HEK293T (cell line): ENCODE data around the gene FRAT2.

Experiments
- CTCF ChIA-PET: fragments of 350-600 bp; formaldehyde crosslinking; extraction: SDS; loops from one replicate; lab custom pipeline; 2021; ENCODE audit warnings: antibody characterized with exemption, inconsistent platforms; lab: Yijun Ruan, JAX
- POLR2A ChIA-PET: fragments of 350-600 bp; formaldehyde crosslinking; extraction: SDS; loops from one replicate; lab custom pipeline; 2020; ENCODE audit warnings: antibody characterized with exemption, inconsistent platforms; lab: Yijun Ruan, JAX
- DNase-seq: peaks from one replicate; pipeline ENCODE4 v3.0.0; 2012; ENCODE audit warnings: mixed read lengths; ENCODE audit errors: extremely low spot score
- ARNT ChIP-seq: fragments of 450-650 bp; IDR thresholded peaks from 2 replicates; pipeline ENCODE4 v1.6.1; 2017; ENCODE audit warnings: mild to moderate bottlenecking
- BHLHE40 ChIP-seq: fragments of 450-650 bp; IDR thresholded peaks from 2 replicates; pipeline ENCODE4 v1.6.1; 2016; ENCODE audit warnings: mild to moderate bottlenecking, moderate library complexity, borderline replicate concordance
- CTBP1 ChIP-seq: fragments of 450-650 bp; IDR thresholded peaks from 2 replicates; pipeline ENCODE4 v1.6.1; 2016; ENCODE audit warnings: borderline replicate concordance
- ELF4 ChIP-seq: fragments of 450-650 bp; IDR thresholded peaks from 2 replicates; pipeline ENCODE4 v1.6.1; 2017; ENCODE audit warnings: antibody characterized with exemption
- FOXA1 ChIP-seq: fragments of 450-650 bp; IDR thresholded peaks from 2 replicates; pipeline ENCODE4 v1.6.1; 2016; ENCODE audit warnings: mild to moderate bottlenecking
- FOXK2 ChIP-seq: fragments of 450-650 bp; IDR thresholded peaks from 2 replicates; pipeline ENCODE4 v1.6.1; 2016; ENCODE audit warnings: mild to moderate bottlenecking
- FOXM1 ChIP-seq: fragments of 450-650 bp; IDR thresholded peaks from 2 replicates; pipeline ENCODE4 v1.6.1; 2017; ENCODE audit warnings: mild to moderate bottlenecking, borderline replicate concordance
- HDGF ChIP-seq: fragments of 450-650 bp; IDR thresholded peaks from 2 replicates; pipeline ENCODE4 v1.6.1; 2017; ENCODE audit warnings: antibody characterized with exemption, borderline replicate concordance
- L3MBTL2 ChIP-seq: fragments of 450-650 bp; conservative IDR thresholded peaks from 2 replicates; pipeline ENCODE4 v1.6.1; 2016; ENCODE audit warnings: mild to moderate bottlenecking
- LEF1 ChIP-seq: fragments of 450-650 bp; IDR thresholded peaks from 2 replicates; pipeline ENCODE4 v1.6.1; 2017; ENCODE audit warnings: mild to moderate bottlenecking, borderline replicate concordance
- NFRKB ChIP-seq: fragments of 450-650 bp; IDR thresholded peaks from 2 replicates; pipeline ENCODE4 v1.6.1; 2016; ENCODE audit warnings: mild to moderate bottlenecking, moderate library complexity
- SP1 ChIP-seq: fragments of 450-650 bp; IDR thresholded peaks from 2 replicates; pipeline ENCODE4 v1.6.1; 2017
- SUZ12 ChIP-seq: fragments of 450-650 bp; IDR thresholded peaks from 2 replicates; pipeline ENCODE4 v1.6.1; 2016; ENCODE audit warnings: mild to moderate bottlenecking
- TARDBP ChIP-seq: fragments of 450-650 bp; IDR thresholded peaks from 2 replicates; pipeline ENCODE4 v1.6.1; 2016
- ZNF384 ChIP-seq: fragments of 450-650 bp; IDR thresholded peaks from 2 replicates; pipeline ENCODE4 v1.6.1; 2016
- TF ChIP-seq, protein P1 (sequence below): fragments of 450-650 bp; IDR thresholded peaks from 2 replicates; pipeline ENCODE4 v1.6.1; 2016

FRAT2 gene

DNA sequence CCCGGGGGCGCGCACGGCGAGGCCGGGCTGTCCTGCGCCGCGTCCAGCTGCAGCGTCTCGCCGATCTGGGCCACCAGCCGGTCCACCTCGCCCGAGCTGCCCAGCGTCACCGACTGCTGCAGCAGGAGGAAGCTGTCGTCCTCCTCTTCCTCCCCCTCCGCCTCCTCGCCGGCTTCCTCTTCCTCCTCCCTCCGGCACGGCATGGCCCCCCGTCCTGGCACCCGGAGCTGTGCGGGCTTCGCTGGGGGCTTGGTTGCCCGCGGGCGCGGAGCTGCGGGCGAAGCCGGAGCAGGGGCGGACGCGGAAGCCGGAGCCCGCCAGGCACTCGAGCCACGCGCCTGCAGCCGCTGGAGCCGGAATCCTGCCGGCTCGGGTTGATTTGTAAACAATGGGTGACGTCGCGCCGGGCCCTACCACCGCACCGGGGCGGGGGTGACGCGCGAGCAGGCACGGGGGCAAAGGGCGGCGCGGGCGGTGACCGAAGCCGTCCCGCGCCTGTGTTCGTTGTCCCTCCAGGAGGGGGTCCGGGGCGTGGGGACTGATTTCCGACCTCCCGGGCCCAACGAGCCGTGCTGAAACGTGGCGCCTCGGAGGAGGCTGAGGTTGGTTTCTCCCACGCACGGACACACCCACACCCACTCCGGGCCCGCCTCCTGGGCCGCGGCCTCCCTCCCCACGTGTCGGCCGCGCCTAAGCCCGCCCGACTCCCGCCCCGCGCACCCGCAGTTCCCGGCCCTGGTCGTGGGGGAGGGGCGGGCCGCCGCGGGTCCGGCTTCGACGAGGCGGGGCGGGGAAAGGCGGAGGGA is at the start of gene FRAT2:
TSS of gene FRAT2 (minus strand) at position 360 of the 806 bp plus-strand sequence. CDS start at position 203, 157 bp downstream.
- TF ChIP-seq TARDBP: peak; percentile 71; the same call in 1 of the 2 replicates
- TF ChIP-seq FOXK2: peak; percentile 97
- TF ChIP-seq L3MBTL2: no peak; the same call in 1 of the 2 replicates
- no peak for TF ChIP-seq FOXM1
- TF ChIP-seq NFRKB: no peak
- TF ChIP-seq ZNF384: no peak
- 0 out of 2 replicates have a peak, but pooled peaks have one; percentile 23 for TF ChIP-seq ELF4
- TF ChIP-seq, protein P1, sequence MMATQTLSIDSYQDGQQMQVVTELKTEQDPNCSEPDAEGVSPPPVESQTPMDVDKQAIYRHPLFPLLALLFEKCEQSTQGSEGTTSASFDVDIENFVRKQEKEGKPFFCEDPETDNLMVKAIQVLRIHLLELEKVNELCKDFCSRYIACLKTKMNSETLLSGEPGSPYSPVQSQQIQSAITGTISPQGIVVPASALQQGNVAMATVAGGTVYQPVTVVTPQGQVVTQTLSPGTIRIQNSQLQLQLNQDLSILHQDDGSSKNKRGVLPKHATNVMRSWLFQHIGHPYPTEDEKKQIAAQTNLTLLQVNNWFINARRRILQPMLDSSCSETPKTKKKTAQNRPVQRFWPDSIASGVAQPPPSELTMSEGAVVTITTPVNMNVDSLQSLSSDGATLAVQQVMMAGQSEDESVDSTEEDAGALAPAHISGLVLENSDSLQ: 0 out of 2 replicates have a peak, but pooled peaks have one; percentile 20
- TF ChIP-seq FOXA1: no peak
- TF ChIP-seq CTBP1: no peak
- 0 out of 2 replicates have a peak, but pooled peaks have one; percentile 30 for TF ChIP-seq HDGF
- no peak for TF ChIP-seq SUZ12
- TF ChIP-seq LEF1: peak; percentile 85; the same call in 1 of the 2 replicates
- no peak; the same call in 1 of the 2 replicates for TF ChIP-seq SP1
- peak; percentile 85; the same call in 1 of the 2 replicates for TF ChIP-seq BHLHE40
- peak; percentile 62; the same call in 1 of the 2 replicates for TF ChIP-seq ARNT
- POLR2A ChIA-PET: interaction anchor here (1.2 to 3.5 kb wide), 3 partner anchors 10 to 66 kb away, joined by 3 to 17 read pairs (median 10); partner anchors contain the start of gene RRP12
- CTCF ChIA-PET: interaction anchor here (0.6 kb wide), 1 partner anchor 60 kb away, joined by 7 read pairs; no protein-coding TSS in a partner anchor
- DNase-seq: peak; percentile 96

- ChIA-PET POLR2A (no interaction called here), CTCF (no interaction called here)
- no peak for DNase-seq
- no peak for TF ChIP-seq TARDBP
- no peak for TF ChIP-seq SUZ12
- TF ChIP-seq FOXM1: no peak
- no peak for TF ChIP-seq ARNT
- TF ChIP-seq SP1: no peak
- no peak for TF ChIP-seq NFRKB
These were observed 49.6 kb upstream of the FRAT2 start for GRCh38 chr10:97384156-97384555.

DNA sequence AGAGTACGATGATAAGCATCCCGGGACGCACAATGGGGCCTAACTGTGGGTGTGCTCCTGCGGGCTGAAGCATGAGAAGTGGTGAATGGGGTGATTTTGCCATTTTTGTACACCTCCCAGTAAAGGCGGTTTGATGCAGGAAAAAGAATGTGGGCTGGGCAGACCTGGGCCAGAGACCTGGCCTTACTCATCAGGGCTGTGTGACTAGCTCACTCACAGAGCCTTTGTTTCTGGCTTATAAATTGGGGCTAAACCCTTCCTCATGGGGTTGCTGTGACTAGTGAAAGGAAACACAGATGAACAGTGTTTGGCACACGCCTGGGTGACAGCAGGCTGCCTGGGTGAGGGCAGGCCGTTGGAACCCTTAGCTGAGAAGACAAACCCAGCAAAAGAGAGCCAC is 48.6 kb upstream of the FRAT2 start:
- no peak for DNase-seq
- POLR2A ChIA-PET: no interaction called here
- TF ChIP-seq, protein P1: no peak
- TF ChIP-seq CTBP1: no peak
- no peak for TF ChIP-seq L3MBTL2
- no peak for TF ChIP-seq ELF4
- CTCF ChIA-PET: no interaction called here

DNA sequence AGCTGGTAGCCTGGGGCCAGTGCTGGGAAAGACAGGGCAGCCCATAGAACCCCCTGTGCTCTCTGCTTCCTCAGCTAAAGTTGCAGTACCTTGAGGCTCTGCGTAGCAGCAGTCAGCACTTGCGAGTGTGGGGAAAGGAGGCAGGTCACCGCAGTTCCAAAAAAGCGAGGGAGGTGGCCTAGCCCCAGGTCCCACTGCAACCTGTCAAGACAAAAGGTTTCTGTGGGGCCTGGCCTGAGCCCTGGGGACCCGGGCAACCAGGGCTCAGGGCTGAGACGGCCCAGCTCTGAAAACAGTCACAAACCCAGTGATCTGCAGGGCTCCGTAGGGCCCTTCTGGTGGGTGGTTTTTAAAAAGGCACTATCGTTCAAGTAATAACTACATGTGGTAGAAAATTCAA is 47.1 kb upstream of the FRAT2 start:
- ChIA-PET CTCF (no interaction called here), POLR2A (no interaction called here)
- no peak for DNase-seq
- TF ChIP-seq FOXK2 (no peak), L3MBTL2 (no peak), TARDBP (no peak), ELF4 (no peak), SP1 (no peak), FOXA1 (no peak), BHLHE40 (no peak), SUZ12 (no peak), ARNT (no peak), HDGF (no peak)
- TF ChIP-seq, protein P1: no peak

DNA sequence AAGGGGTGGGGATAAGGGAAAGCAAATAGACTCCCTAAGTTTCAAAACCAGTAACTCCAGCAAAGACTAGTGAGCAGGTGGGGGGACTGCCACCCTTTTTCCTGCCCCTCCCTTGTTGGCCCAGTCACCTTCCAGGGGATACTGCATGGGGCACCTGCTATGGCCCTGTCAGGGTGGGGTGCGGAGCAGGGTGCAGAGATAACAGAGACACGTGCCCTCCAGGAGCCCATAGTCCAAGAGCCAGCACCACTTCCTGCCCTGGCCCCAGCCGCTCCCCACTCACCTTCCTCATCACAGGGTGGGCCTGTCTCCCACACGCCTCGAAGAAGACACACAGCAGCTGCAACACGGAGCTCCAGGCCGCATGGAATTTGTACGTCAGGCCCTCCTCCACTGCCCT is 46.0 kb upstream of the FRAT2 start:
- TF ChIP-seq FOXA1 (no peak), ZNF384 (no peak), SUZ12 (no peak), SP1 (no peak), FOXM1 (no peak), LEF1 (no peak), CTBP1 (no peak), BHLHE40 (no peak), NFRKB (no peak), ELF4 (no peak), L3MBTL2 (no peak), ARNT (no peak), TARDBP (no peak), HDGF (no peak)
- TF ChIP-seq, protein P1: no peak
- ChIA-PET POLR2A (no interaction called here), CTCF (no interaction called here)
- DNase-seq: no peak
